Calu3 (cell line): ENCODE measurements around the gene UST. TPM values are rescaled to one million over a fixed set of nuclear protein-coding genes. Genes with fewer than 3 reads are reported as not detected.
"Not testable (repeated sequence)": the region's sequence is repeated elsewhere in the genome, so short reads cannot be mapped to it uniquely, and the experiment has no call there.

Experiments used
- BruUV-seq: library from RNA; stranded (reverse); fragments of 400-500 nt; replicated peaks from 2 replicates; lab custom pipeline; 2021; lab: Mats Ljungman, UMichigan
- CTCF ChIA-PET: fragments of 300-600 bp; sonication (Branson Sonifier 250); formaldehyde crosslinking; loops from one replicate; lab custom pipeline; 2022; ENCODE audit warnings: antibody characterized with exemption; lab: Charles Lee
- DNase-seq: peaks from one replicate; pipeline ENCODE4 v3.0.0; 2022
- H3K27ac Mint-ChIP-seq: one replicate; pipeline ENCODE4 v1.8.0; 2022; ENCODE audit warnings: mixed read lengths; ENCODE audit not compliant: unreplicated experiment
- H3K27me3 Mint-ChIP-seq: one replicate; pipeline ENCODE4 v1.8.0; 2022; ENCODE audit warnings: mixed read lengths; ENCODE audit not compliant: unreplicated experiment
- H3K36me3 Mint-ChIP-seq: one replicate; pipeline ENCODE4 v1.8.0; 2022; ENCODE audit warnings: mild to moderate bottlenecking, moderate library complexity, mixed read lengths; ENCODE audit not compliant: insufficient read depth, unreplicated experiment
- H3K4me1 Mint-ChIP-seq: one replicate; pipeline ENCODE4 v1.8.0; 2022; ENCODE audit warnings: mild to moderate bottlenecking, low read depth, mixed read lengths; ENCODE audit not compliant: unreplicated experiment
- H3K4me3 Mint-ChIP-seq: one replicate; pipeline ENCODE4 v1.8.0; 2022; ENCODE audit warnings: mild to moderate bottlenecking, low read depth, moderate library complexity, mixed read lengths; ENCODE audit not compliant: unreplicated experiment
- H3K9me3 Mint-ChIP-seq: one replicate; pipeline ENCODE4 v1.8.0; 2022; ENCODE audit warnings: low read depth, mixed read lengths; ENCODE audit not compliant: unreplicated experiment
- intact Hi-C: fragments of 100-400 bp; cut with micrococcal nuclease; formaldehyde crosslinking; loops from one replicate; pipeline ENCODE4 v1.10.0; 2022; ENCODE audit not compliant: unreplicated experiment
- total RNA-seq: library from RNA; stranded (reverse); gene quantifications from 2 replicates; pipeline ENCODE4 v1.2.3, GENCODE V29; 2022
- TF ChIP-seq, protein P1 (sequence below): fragments of 200-600 bp; IDR thresholded peaks from one replicate; pipeline ENCODE4 v1.8.0; 2022; ENCODE audit warnings: antibody characterized with exemption; ENCODE audit not compliant: unreplicated experiment

The UST gene
- total RNA-seq, 1 experiment from 2014 or later: 2.4 TPM

DNA sequence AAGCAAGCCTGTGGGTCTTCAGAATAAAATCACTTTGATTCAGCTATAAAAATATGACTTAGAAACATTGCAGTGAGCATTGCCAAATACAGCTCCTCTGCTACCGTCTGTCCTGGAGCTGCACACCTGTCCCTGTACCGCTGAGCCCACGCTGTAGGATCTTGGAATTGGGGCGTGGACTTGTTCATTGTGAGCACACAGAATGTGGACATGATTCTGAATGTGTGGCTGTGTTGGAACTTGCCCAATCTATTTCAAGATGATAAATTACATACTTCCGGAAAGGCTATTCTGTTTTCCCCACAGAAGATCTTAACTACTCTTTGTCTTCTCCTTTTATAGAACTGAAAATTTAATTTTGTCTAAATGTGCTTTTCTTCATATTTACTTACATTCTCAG is 107.3 kb downstream of the UST start:
- no TSS peak for BruUV-seq
- Mint-ChIP-seq H3K9me3 (no peaks in the 10 kb centered on the region), H3K4me3 (no peak overlapping the region), H3K36me3 (no peaks in the 10 kb centered on the region), H3K27me3 (no peaks in the 10 kb centered on the region), H3K27ac (no peak overlapping the region), H3K4me1 (no peaks in the 10 kb centered on the region)
- no peak for DNase-seq
- CTCF ChIA-PET: no interaction called here
- intact Hi-C loops: no loop called here
- TF ChIP-seq, protein P1, sequence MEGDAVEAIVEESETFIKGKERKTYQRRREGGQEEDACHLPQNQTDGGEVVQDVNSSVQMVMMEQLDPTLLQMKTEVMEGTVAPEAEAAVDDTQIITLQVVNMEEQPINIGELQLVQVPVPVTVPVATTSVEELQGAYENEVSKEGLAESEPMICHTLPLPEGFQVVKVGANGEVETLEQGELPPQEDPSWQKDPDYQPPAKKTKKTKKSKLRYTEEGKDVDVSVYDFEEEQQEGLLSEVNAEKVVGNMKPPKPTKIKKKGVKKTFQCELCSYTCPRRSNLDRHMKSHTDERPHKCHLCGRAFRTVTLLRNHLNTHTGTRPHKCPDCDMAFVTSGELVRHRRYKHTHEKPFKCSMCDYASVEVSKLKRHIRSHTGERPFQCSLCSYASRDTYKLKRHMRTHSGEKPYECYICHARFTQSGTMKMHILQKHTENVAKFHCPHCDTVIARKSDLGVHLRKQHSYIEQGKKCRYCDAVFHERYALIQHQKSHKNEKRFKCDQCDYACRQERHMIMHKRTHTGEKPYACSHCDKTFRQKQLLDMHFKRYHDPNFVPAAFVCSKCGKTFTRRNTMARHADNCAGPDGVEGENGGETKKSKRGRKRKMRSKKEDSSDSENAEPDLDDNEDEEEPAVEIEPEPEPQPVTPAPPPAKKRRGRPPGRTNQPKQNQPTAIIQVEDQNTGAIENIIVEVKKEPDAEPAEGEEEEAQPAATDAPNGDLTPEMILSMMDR: no peak

DNA sequence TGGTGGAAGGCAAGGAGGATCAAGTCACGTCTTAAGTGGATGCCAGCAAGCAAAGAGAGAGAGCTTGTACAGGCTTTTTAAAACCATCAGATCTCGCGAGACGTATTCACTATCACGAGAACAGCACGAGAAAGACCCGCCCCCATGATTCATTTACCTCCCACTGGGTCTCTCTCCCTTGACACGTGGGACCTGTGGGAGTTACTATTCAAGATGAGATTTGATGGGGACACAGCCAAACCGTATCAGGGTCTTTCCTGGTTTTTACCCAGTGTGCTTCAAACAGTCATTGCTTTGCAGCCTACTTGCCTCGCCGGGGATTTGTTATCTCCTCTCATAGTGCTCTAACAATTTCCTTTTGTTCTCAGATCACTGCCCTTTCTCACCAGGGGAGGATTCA is 108.2 kb downstream of the UST start:
- Mint-ChIP-seq H3K27ac (no peak overlapping the region), H3K9me3 (no peaks in the 10 kb centered on the region), H3K4me1 (no peaks in the 10 kb centered on the region), H3K4me3 (no peak overlapping the region), H3K27me3 (no peaks in the 10 kb centered on the region), H3K36me3 (no peaks in the 10 kb centered on the region)
- CTCF ChIA-PET: no interaction called here
- no peak for DNase-seq
- intact Hi-C loops: no loop called here
- no TSS peak for BruUV-seq
- TF ChIP-seq, protein P1: no peak

DNA sequence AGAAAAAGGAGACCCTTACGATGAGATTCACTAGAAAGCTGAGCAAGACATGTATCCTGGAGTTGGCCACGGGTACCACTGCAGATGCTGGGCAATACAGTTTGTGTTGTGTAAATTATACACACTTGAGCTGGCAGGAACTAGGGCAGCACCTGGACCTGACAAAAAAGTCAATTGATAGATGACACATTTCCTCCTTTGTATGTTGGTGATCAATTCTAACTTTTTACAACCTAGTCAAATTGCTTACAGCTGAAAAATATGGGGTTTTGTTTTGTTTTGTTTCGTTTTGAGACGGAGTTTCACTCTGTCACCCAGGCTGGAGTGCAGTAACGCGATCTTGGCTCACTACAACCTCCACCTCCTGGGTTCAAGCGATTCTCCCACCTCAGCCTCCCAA is 108.9 kb downstream of the UST start:
- Mint-ChIP-seq H3K4me1 (no peaks in the 10 kb centered on the region), H3K9me3 (no peaks in the 10 kb centered on the region), H3K27ac (no peak overlapping the region), H3K4me3 (no peak overlapping the region), H3K27me3 (peaks cover 1% of the 10 kb centered on the region), H3K36me3 (no peaks in the 10 kb centered on the region)
- TF ChIP-seq, protein P1: no peak
- CTCF ChIA-PET: no interaction called here
- intact Hi-C loops: no loop called here
- BruUV-seq: no TSS peak
- DNase-seq: no peak

DNA sequence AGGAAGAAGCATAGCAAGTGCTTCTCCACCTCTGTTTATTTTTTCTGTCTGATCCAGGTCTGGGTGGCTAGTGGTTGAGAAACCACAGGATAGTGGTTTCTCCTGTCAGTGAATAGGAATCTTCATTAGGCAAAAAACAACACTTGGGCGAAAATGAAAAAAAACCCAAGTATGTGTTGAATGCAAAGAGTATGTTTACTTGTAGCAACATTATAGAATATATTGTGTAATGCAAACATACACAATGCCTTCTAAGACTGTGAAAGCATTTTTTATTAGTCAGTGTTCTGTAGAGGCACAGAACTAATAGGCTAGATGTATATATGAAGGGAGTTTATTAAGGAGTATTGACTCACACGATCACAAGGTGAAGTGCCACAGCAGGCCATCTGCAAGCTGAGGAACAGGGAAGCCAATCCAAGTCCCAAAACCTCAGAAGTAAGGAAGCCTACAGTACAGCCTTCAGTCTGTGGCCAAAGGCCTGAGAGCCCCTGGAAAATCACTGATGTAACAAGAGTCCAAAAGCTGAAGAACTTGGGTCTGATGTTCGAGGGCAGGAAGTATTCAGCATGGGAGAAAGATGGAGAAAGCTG is 111.1 kb downstream of the UST start:
- intact Hi-C loops: no loop called here
- H3K4me3 Mint-ChIP-seq: no peak overlapping the region
- H3K27me3 Mint-ChIP-seq: peaks cover 12% of the 10 kb centered on the region
- no peak for DNase-seq
- BruUV-seq: no TSS peak
- TF ChIP-seq, protein P1: no peak
- H3K36me3 Mint-ChIP-seq: no peaks in the 10 kb centered on the region
- CTCF ChIA-PET: no interaction called here
- H3K4me1 Mint-ChIP-seq: no peaks in the 10 kb centered on the region
- H3K9me3 Mint-ChIP-seq: no peaks in the 10 kb centered on the region
- no peak overlapping the region for H3K27ac Mint-ChIP-seq

DNA sequence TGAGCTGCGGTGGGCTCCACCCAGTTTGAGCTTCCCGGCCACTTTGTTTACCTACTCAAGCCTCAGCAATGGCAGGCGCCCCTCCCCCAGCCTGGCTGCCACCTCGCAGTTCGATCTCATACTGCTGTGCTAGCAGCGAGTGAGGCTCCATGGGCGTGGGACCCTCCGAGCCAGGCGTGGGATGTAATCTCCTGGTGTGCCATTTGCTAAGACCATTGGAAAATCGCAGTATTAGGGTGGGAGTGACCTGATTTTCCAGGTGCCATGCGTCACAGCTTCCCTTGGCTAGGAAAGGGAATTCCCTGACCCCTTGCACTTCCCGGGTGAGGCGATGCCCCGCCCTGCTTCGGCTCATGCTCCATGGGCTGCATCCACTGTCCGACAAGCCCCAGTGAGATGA is 117.3 kb downstream of the UST start:
- H3K36me3 Mint-ChIP-seq, H3K9me3 Mint-ChIP-seq, BruUV-seq, CTCF ChIA-PET, H3K4me1 Mint-ChIP-seq, H3K4me3 Mint-ChIP-seq, H3K27ac Mint-ChIP-seq, intact Hi-C loops: not testable (repeated sequence)
- peak; percentile 16 for DNase-seq
- H3K27me3 Mint-ChIP-seq: peaks cover 12% of the 10 kb centered on the region
